SK-N-SH (cell line): Measurements from ENCODE around the gene TNFAIP3. TPM values are rescaled to one million over a fixed set of nuclear protein-coding genes. Genes with fewer than 3 reads are reported as not detected.

Experiments used
- CTCF ChIA-PET: fragments of 300-600, 350-600 bp; formaldehyde crosslinking; extraction: SDS; loops from one replicate; lab custom pipeline; 2021; lab: Yijun Ruan, JAX
- POLR2A ChIA-PET: fragments of 350-600 bp; sonication (Branson Sonifier 250); formaldehyde crosslinking; extraction: SDS; loops from one replicate; lab custom pipeline; 2020; ENCODE audit warnings: antibody characterized with exemption, inconsistent platforms; lab: Yijun Ruan, JAX
- DNase-seq: peaks from one replicate; pipeline ENCODE4 v3.0.0; 2012
- H2AFZ ChIP-seq: fragments of 200-600 bp; sonication (generic); 2 replicates; pipeline ENCODE4 v1.8.1; 2016; ENCODE audit warnings: antibody characterized with exemption, mild to moderate bottlenecking, low read depth
- H3F3A ChIP-seq: fragments of 200-600 bp; sonication (generic); replicated peaks from 2 replicates; pipeline ENCODE3; 2016; ENCODE audit warnings: antibody characterized with exemption, mild to moderate bottlenecking; ENCODE audit not compliant: insufficient read depth
- H3K27ac ChIP-seq, 2 experiments: fragments of 200-500 bp in 1 of 2; fragments of 200-600 bp in 1 of 2; sonication (Bioruptor generic) in 1 of 2; sonication (generic), shearing (Covaris generic) in 1 of 2; 2 replicates each; pipeline versions ENCODE4 v1.5.1 to v1.6.1; 2014 to 2016; ENCODE audit warnings: low read depth in 2 of 2, inconsistent platforms in 1 of 2, low read length in 1 of 2, mild to moderate bottlenecking in 1 of 2, mixed read lengths in 1 of 2
- H3K27me3 ChIP-seq: fragments of 200-600 bp; sonication (generic), shearing (Covaris generic); 2 replicates; pipeline ENCODE4 v1.6.1; 2016; ENCODE audit warnings: mixed run types; ENCODE audit not compliant: insufficient read depth
- H3K36me3 ChIP-seq, 2 experiments: fragments of 200-500 bp in 1 of 2; fragments of 200-600 bp in 1 of 2; sonication (Bioruptor generic) in 1 of 2; sonication (generic) in 1 of 2; replicated peaks in 1 of 2; 2 replicates each; pipeline versions ENCODE3 to v1.5.1; 2014 to 2016; ENCODE audit warnings: low read length in 1 of 2, mild to moderate bottlenecking in 1 of 2; ENCODE audit not compliant: insufficient read depth in 2 of 2, control insufficient read depth in 1 of 2
- H3K4me1 ChIP-seq, 2 experiments: fragments of 200-500 bp in 1 of 2; fragments of 200-600 bp in 1 of 2; sonication (Bioruptor generic) in 1 of 2; sonication (generic), shearing (Covaris generic) in 1 of 2; 2 replicates each; pipeline versions ENCODE4 v1.5.1 to v1.6.1; 2014 to 2016; ENCODE audit warnings: low read depth in 1 of 2, low read length in 1 of 2, mixed run types in 1 of 2; ENCODE audit not compliant: insufficient read depth in 2 of 2, control insufficient read depth in 1 of 2
- H3K4me2 ChIP-seq: fragments of 200-600 bp; sonication (generic), shearing (Covaris generic); 2 replicates; pipeline ENCODE4 v1.6.1; 2017; ENCODE audit warnings: mixed run types
- H3K4me3 ChIP-seq, 2 experiments: fragments of 200-500 bp in 1 of 2; fragments of 200-600 bp in 1 of 2; sonication (Bioruptor generic) in 1 of 2; sonication (generic), shearing (Covaris generic) in 1 of 2; 2 replicates each; pipeline versions ENCODE4 v1.5.1 to v1.8.1; 2014 to 2016; ENCODE audit warnings: low read depth in 2 of 2, inconsistent platforms in 1 of 2, low read length in 1 of 2, mild to moderate bottlenecking in 1 of 2, mixed read lengths in 1 of 2, moderate library complexity in 1 of 2
- H3K79me2 ChIP-seq: fragments of 200-600 bp; sonication (generic); 2 replicates; pipeline ENCODE4 v1.8.1; 2017; ENCODE audit warnings: mild to moderate bottlenecking; ENCODE audit not compliant: insufficient read depth
- H3K9ac ChIP-seq: fragments of 200-600 bp; sonication (generic); 2 replicates; pipeline ENCODE4 v1.6.1; 2017; ENCODE audit warnings: mixed run types
- H3K9me2 ChIP-seq: fragments of 200-600 bp; sonication (generic); 2 replicates; pipeline ENCODE4 v1.6.1; 2017; ENCODE audit warnings: mixed run types
- H3K9me3 ChIP-seq: fragments of 200-600 bp; sonication (generic); 2 replicates; pipeline ENCODE4 v1.6.1; 2017; ENCODE audit warnings: mixed run types, mild to moderate bottlenecking, moderate library complexity
- H4K20me1 ChIP-seq: fragments of 200-600 bp; sonication (generic); 2 replicates; pipeline ENCODE4 v1.6.1; 2017; ENCODE audit warnings: mild to moderate bottlenecking, mixed run types; ENCODE audit not compliant: insufficient read depth
- CTCF ChIP-seq: fragments of 200-600 bp; sonication (generic); IDR thresholded peaks from 2 replicates; pipeline ENCODE4 v1.6.1; 2017; ENCODE audit warnings: antibody characterized with exemption, mild to moderate bottlenecking, moderate library complexity
- EZH2phosphoT487 ChIP-seq: fragments of 200-600 bp; sonication (generic); IDR thresholded peaks from 2 replicates; pipeline ENCODE4 v1.6.1; 2017; ENCODE audit warnings: low read depth, mixed run types, mild to moderate bottlenecking, antibody characterized with exemption, moderate library complexity, borderline replicate concordance
- FOSL2 ChIP-seq: IDR thresholded peaks from 2 replicates; pipeline ENCODE4 v1.4.0; 2012; ENCODE audit warnings: low read depth, mild to moderate bottlenecking, moderate library complexity, borderline replicate concordance
- FOXM1 ChIP-seq: IDR thresholded peaks from 2 replicates; pipeline ENCODE4 v1.4.0; 2012; ENCODE audit warnings: low read depth, mild to moderate bottlenecking
- MEF2A ChIP-seq: IDR thresholded peaks from 2 replicates; pipeline ENCODE4 v1.4.0; 2012; ENCODE audit warnings: low read depth, borderline replicate concordance
- MXI1 ChIP-seq: IDR thresholded peaks from 2 replicates; pipeline ENCODE4 v1.6.1; 2012; ENCODE audit warnings: mild to moderate bottlenecking, low read depth, low read length, improper control_type of control experiment
- NFIC ChIP-seq: IDR thresholded peaks from 2 replicates; pipeline ENCODE4 v1.4.0; 2012; ENCODE audit warnings: borderline replicate concordance
- POLR2AphosphoS5 ChIP-seq: IDR thresholded peaks from 2 replicates; pipeline ENCODE4 v1.6.1; 2012; ENCODE audit warnings: low read depth, low read length
- RCOR1 ChIP-seq: fragments of 150-350 bp; IDR thresholded peaks from 2 replicates; pipeline ENCODE4 v1.6.1; 2017; ENCODE audit warnings: antibody characterized with exemption, low read length
- REST ChIP-seq: IDR thresholded peaks from 2 replicates; pipeline ENCODE4 v1.6.1; 2012; ENCODE audit warnings: mild to moderate bottlenecking, low read depth, low read length, moderate library complexity
- SIN3A ChIP-seq: IDR thresholded peaks from 2 replicates; pipeline ENCODE4 v1.6.1; 2012; ENCODE audit warnings: low read depth, mild to moderate bottlenecking, low read length, moderate library complexity, borderline replicate concordance
- SMC3 ChIP-seq: IDR thresholded peaks from 2 replicates; pipeline ENCODE4 v1.6.1; 2012; ENCODE audit warnings: low read depth, low read length, improper control_type of control experiment
- TAF1 ChIP-seq: IDR thresholded peaks from 2 replicates; pipeline ENCODE4 v1.6.1; 2012; ENCODE audit warnings: low read depth, mild to moderate bottlenecking, low read length, moderate library complexity, borderline replicate concordance
- TCF12 ChIP-seq: IDR thresholded peaks from 2 replicates; pipeline ENCODE4 v1.4.0; 2012
- TEAD4 ChIP-seq: IDR thresholded peaks from 2 replicates; pipeline ENCODE4 v1.4.0; 2012; ENCODE audit warnings: mild to moderate bottlenecking, borderline replicate concordance; ENCODE audit not compliant: insufficient read depth
- USF1 ChIP-seq: IDR thresholded peaks from 2 replicates; pipeline ENCODE4 v1.4.0; 2012; ENCODE audit warnings: low read depth, borderline replicate concordance
- ZBTB33 ChIP-seq: IDR thresholded peaks from 2 replicates; pipeline ENCODE4 v1.4.0; 2012; ENCODE audit warnings: low read depth, borderline replicate concordance
- WGBS: methylation state at CpG from one replicate; pipeline ENCODE4 v1.1.6; 2017; ENCODE audit warnings: low lambda C conversion rate; 5-methylcytosine and 5-hydroxymethylcytosine counted together
- polyA plus RNA-seq, 3 experiments: library from polyadenylated mRNA; depleted of rRNA; stranded (reverse); fragments of >200 nt; gene quantifications; 2 replicates each; pipeline ENCODE4 v1.2.3, GENCODE V29; 2012
- TF ChIP-seq, protein P1 (sequence below): fragments of 150-350 bp; IDR thresholded peaks from 2 replicates; pipeline ENCODE4 v1.6.1; 2017; ENCODE audit warnings: antibody characterized with exemption, low read length, low read depth, borderline replicate concordance
- TF ChIP-seq, protein P2 (sequence below): IDR thresholded peaks from 2 replicates; pipeline ENCODE4 v1.4.0; 2012; ENCODE audit warnings: low read depth
- TF ChIP-seq, protein P3 (sequence below): IDR thresholded peaks from 2 replicates; pipeline ENCODE4; 2012

The TNFAIP3 gene
- polyA plus RNA-seq, 1 of the 3 experiments (the other 2 are of a cell fraction), result 1.0 TPM

DNA sequence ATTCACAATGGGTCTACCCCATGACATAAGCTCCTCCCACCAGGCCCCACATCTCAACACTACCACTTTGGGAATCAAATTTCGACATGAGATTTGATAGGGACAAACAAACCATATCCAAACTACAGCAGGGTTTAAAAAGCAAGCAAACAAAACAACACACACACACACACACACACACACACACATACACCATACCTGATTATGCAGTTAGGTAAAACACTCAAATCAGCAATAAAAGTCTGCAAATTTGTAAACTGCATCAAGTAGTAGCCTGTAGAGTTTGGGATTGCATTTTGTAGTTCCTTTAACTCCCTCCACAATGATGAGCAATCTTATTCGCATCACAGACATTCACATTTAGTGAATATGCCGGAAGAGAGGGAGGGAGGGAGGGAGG, 32.6 kb upstream of the TNFAIP3 start (continued):
- TF ChIP-seq SIN3A (no peak), NFIC (no peak), CTCF (no peak), TAF1 (no peak), ZBTB33 (no peak), MXI1 (no peak)

- no peaks in the 10 kb centered on the region for H3K79me2 ChIP-seq
- no peaks in the 10 kb centered on the region for H4K20me1 ChIP-seq
- H3K9me2 ChIP-seq, result no peaks in the 10 kb centered on the region
- no peak overlapping the region for H3K9ac ChIP-seq
- ChIA-PET CTCF (no interaction called here), POLR2A (no interaction called here)
- 0% methylated on average over 3 of the region's 3 CpGs for WGBS
- no peaks in the 10 kb centered on the region for H3F3A ChIP-seq
- no peaks in the 10 kb centered on the region for H3K36me3 ChIP-seq
- no peak overlapping the region for H3K4me2 ChIP-seq
- no peaks in the 10 kb centered on the region for H3K9me3 ChIP-seq
- no peak overlapping the region for H2AFZ ChIP-seq
- no peak overlapping the region for H3K4me3 ChIP-seq
- no peak for DNase-seq
- H3K27me3 ChIP-seq, result no peaks in the 10 kb centered on the region; the same call in 1 of the 2 replicates
- H3K27ac ChIP-seq, result no peak overlapping the region
- H3K4me1 ChIP-seq, result no peaks in the 10 kb centered on the region
- TF ChIP-seq, protein P1, sequence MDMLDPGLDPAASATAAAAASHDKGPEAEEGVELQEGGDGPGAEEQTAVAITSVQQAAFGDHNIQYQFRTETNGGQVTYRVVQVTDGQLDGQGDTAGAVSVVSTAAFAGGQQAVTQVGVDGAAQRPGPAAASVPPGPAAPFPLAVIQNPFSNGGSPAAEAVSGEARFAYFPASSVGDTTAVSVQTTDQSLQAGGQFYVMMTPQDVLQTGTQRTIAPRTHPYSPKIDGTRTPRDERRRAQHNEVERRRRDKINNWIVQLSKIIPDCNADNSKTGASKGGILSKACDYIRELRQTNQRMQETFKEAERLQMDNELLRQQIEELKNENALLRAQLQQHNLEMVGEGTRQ, result no peak
- TF ChIP-seq, protein P2, sequence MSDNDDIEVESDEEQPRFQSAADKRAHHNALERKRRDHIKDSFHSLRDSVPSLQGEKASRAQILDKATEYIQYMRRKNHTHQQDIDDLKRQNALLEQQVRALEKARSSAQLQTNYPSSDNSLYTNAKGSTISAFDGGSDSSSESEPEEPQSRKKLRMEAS, result no peak
- no peak for TF ChIP-seq MEF2A
- TF ChIP-seq, protein P3, sequence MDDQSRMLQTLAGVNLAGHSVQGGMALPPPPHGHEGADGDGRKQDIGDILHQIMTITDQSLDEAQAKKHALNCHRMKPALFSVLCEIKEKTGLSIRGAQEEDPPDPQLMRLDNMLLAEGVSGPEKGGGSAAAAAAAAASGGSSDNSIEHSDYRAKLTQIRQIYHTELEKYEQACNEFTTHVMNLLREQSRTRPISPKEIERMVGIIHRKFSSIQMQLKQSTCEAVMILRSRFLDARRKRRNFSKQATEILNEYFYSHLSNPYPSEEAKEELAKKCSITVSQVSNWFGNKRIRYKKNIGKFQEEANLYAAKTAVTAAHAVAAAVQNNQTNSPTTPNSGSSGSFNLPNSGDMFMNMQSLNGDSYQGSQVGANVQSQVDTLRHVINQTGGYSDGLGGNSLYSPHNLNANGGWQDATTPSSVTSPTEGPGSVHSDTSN, result no peak
- no peak for TF ChIP-seq EZH2phosphoT487
- no peak for TF ChIP-seq TEAD4
- no peak for TF ChIP-seq REST
- TF ChIP-seq FOXM1, result no peak
- TF ChIP-seq RCOR1, result no peak
- TF ChIP-seq TCF12, result no peak
- TF ChIP-seq SMC3, result no peak
- no peak for TF ChIP-seq TAF1
- TF ChIP-seq FOSL2, result no peak
- no peak for TF ChIP-seq USF1
- no peak for TF ChIP-seq POLR2AphosphoS5
Measured at GRCh38 chr6:137836788-137837187, 30.3 kb upstream of the TNFAIP3 start.
